ENCODE results near the gene VAMP2.
A peak's percentile ranks its signal among the peaks of the same experiment; 100 is the strongest.

Gene VAMP2, protein sequence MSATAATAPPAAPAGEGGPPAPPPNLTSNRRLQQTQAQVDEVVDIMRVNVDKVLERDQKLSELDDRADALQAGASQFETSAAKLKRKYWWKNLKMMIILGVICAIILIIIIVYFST

DNA sequence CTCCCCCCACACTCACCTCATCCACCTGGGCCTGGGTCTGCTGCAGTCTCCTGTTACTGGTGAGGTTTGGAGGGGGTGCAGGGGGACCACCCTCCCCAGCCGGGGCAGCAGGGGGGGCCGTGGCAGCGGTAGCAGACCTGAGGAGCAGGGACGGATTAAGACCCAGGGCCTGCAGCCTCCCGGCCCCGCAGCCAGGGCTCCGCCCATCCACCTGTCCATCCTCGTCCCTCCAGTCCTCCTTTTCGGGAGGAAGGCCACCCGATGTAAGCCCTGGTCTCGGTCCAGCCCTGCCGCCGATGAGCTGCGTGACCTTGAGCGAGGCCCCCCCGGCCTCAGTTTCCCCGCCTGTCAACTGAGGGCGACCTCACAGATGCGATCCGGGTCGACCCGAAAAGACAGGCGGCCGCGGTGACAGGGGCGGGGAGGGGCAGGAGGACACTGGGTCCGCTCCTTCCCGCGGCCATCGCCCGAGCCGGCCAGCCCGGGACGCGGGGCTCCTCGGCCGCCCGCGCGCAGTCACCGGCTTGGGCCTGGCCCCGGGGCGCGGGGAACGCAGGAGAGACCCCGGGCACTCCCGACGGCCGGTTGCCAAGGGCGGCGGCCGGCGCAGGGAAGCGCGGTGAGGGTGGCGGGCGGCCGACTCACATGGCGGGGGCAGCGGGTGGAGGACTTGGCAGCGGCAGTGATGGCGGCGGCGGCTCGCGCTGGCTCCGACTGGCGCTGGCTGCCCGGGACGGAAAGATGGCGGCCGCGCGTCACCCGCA lies at the start of gene VAMP2:
VAMP2 (minus strand) TSS at position 716 of the 764 bp plus-strand sequence; CDS start at position 647, 69 bp downstream.
- TF ChIP-seq, protein P1, sequence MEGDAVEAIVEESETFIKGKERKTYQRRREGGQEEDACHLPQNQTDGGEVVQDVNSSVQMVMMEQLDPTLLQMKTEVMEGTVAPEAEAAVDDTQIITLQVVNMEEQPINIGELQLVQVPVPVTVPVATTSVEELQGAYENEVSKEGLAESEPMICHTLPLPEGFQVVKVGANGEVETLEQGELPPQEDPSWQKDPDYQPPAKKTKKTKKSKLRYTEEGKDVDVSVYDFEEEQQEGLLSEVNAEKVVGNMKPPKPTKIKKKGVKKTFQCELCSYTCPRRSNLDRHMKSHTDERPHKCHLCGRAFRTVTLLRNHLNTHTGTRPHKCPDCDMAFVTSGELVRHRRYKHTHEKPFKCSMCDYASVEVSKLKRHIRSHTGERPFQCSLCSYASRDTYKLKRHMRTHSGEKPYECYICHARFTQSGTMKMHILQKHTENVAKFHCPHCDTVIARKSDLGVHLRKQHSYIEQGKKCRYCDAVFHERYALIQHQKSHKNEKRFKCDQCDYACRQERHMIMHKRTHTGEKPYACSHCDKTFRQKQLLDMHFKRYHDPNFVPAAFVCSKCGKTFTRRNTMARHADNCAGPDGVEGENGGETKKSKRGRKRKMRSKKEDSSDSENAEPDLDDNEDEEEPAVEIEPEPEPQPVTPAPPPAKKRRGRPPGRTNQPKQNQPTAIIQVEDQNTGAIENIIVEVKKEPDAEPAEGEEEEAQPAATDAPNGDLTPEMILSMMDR (IDR thresholded peaks at IDR 0.05; ENCODE audit: extremely low read depth, missing control alignments) = no peak
- peak; percentile 90 for DNase-seq (ENCODE audit: low spot score)

DNA sequence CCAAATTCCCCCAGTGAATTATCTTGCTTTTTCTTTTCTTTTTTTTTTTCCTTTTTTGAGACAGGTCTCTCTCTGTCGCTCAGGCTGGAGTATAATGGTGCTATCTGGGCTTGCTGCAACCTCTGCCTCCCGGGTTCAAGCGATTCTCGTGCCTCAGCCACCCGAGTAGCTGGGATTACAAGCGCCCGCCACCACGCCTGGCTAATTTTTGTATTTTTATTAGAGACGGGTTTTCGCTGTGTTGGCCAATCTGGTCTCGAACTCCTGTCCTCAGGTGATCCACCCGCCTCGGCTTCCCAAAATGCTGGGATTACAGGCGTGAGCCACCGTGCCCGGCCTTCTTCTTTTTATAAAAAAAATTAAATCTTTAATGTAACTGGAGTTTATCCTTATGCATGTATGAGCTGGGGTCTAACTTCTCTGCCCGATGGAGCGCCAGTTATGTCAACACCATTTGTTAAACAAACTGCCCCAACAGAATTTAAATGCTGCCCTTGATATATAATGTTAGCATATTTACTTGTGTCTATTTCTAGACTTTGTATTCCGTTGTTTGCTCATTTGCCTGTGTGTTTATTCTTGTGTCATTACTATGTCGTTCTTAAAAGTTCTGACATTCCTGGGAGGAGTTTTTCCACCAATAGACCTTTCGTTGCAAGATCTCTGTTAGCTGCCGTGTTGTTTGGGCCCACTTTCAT lies 48.2 kb upstream of the VAMP2 start:
- DNase-seq (ENCODE audit: low spot score) = no peak
- TF ChIP-seq, protein P1 (IDR thresholded peaks at IDR 0.05; ENCODE audit: extremely low read depth, missing control alignments) = no peak

DNA sequence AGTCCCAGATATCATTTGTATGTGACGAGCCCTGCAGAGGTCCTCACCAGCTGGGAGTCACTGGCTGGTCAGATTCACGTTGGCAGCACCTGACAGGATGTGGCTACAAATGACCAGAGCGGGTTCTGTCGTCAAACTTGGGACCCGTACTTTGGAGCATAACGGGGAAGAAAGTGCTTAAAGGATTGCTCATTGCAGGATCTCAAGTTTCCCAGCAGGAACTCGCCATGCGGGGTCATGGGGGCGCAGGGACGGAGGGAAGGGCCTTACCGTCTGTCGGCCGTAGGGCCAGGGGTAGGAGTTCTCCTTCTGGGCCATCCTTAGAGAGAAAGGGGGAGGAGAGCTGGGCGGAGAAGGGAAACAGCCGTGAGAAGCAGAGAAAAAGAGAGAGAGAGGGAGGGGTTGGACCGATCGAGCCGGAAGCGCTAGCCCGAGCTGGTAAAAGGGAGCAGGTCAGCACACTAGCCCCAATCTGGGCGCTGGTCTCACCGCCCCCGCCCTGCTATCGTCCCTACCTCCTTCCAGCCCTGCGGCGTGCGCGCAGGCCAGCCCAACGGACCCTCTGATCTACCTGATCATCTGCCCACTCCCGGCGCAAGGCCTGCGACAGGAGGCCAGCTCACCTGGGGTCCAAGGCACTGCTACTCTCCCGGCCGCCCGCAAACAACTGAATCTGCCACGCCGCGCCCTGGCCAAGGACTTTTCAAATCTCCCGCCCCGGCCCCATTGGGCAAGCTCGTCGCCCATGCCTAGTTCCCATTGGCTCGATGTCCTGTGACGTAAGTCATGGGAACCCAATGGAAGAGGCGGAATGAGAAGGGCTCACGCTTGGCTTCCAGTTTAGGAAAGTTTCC lies 47.4 kb upstream of the VAMP2 start, which contains the start of gene AURKB:
AURKB (minus strand) TSS at position 669 of the 854 bp plus-strand sequence; CDS start at position 318, 351 bp downstream.
- TF ChIP-seq, protein P1 (IDR thresholded peaks at IDR 0.05; ENCODE audit: extremely low read depth, missing control alignments) = no peak
- peak; percentile 94 for DNase-seq (ENCODE audit: low spot score)

DNA sequence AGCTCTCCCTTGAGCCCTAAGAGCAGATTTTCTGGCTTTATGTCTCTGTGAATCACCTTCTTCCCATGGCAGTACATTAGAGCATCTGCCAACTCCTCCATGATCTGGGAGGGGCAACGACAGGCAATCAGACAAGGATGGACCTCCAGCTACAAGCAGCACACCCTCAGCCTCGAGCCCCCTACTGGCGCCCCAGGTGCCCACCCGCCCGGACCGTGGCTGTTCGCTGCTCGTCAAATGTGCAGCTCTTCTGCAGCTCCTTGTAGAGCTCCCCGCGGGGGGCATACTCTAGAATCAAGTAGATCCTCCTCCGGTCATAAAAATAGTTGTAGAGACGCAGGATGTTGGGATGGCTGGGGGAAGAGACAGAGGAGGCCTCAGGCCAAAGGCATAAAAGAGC lies 43.8 kb upstream of the VAMP2 start:
- TF ChIP-seq, protein P1 (IDR thresholded peaks at IDR 0.05; ENCODE audit: extremely low read depth, missing control alignments) = no peak
- DNase-seq (ENCODE audit: low spot score) = no peak

DNA sequence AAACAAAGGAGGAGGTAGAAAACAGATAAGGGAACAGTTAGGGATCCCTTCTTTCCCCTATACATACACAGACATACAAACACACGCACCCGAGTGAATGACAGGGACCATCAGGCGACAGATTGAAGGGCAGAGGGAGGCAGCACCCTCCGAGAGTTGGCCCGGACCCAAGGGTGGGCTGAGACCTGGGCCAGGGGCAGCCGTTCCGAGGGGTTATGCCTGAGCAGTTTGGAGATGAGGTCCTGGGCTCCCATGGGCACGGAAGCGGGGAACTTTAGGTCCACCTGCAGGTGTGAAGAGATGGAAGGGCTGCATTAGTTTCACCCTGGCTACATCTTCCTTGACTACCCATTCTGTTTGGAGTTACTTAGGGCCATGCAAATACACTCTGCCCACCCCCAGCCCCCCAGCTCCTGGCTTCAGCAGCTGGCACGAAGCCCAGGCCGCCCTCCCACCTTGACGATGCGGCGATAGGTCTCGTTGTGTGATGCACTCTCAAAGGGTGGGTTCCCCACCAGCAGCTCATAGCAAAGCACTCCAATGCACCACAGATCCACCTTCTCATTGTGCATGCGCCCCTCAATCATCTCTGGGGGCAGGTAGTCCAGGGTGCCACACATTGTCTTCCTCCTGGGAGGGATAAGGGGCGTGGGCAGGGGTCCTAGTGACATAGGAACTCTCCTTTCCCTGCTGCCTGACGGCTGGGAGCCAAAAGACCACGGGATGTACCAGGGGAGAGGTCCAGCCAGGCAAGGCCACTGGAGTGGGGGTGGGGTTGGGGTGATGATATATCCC lies 42.2 kb upstream of the VAMP2 start:
- DNase-seq (ENCODE audit: low spot score) = no peak
- TF ChIP-seq, protein P1 (IDR thresholded peaks at IDR 0.05; ENCODE audit: extremely low read depth, missing control alignments) = no peak

DNA sequence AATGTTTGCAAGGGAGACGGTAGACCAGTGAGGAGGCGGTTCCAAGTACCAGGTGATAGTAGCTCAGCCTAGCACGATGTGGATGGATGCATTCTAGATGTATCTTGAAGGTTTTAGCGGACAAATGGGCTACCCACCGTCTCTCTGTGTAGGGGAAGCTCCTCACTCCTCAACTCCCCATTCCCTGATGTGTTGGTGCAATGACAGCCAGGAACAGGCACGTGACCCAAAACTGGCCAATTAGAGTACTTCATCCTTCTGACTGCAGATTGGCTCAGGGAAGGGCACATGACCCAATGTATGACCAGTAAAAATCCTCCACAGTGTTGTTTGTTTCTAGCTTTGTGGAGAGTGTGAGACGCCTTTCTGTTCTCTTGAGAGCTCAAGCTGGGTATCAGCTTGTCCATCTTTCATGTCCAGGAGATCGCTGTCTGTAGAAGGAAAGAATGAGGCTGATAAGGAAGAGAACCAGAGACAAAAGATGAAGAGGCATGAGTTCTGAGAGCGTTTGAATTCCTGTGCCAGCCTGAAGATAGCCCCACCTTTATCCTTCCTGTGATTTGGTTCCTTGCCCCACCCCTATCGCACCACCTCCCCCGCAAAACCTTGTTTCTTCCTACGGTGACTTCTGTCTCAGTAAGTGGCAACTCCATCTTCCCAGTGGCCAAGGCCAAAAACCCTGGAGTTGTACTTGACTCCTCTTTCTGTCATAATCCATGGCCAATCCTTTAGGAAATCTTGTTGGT lies 29.5 kb upstream of the VAMP2 start:
- peak; percentile 73 for DNase-seq (ENCODE audit: low spot score)
- TF ChIP-seq, protein P1 (IDR thresholded peaks at IDR 0.05; ENCODE audit: extremely low read depth, missing control alignments) = no peak
